Measurements from ENCODE around the gene DLEC1.

GRCh38 chr3:38046821-38047220 is 7.8 kb downstream of the DLEC1 start:
- TF ChIP-seq EZH2 (IDR thresholded peaks at IDR 0.05; ENCODE audit: low read length, missing control alignments) = no peak
- TF ChIP-seq CTCF (conservative IDR thresholded peaks at IDR 0.05 in 1 of 2, IDR thresholded peaks at IDR 0.05 in 1 of 2; ENCODE audit: low read depth in 1 of 2, low read length in 2 of 2) = no peak
